GM21528 (cell line): ENCODE data around the gene STARD6.
A peak's percentile ranks its signal among the peaks of the same experiment; 100 is the strongest.
"Not testable (repeated sequence)": the region's sequence is repeated elsewhere in the genome, so short reads cannot be mapped to it uniquely, and the experiment has no call there.

Experiments
- ATAC-seq: cut with Tn5 transposase; IDR thresholded peaks from one replicate; pipeline ENCODE4 v1.9.1; 2021; ENCODE audit warnings: mild to moderate bottlenecking, moderate library complexity; ENCODE audit not compliant: unreplicated experiment, low FRiP score

STARD6 gene

GRCh38 chr18:54357660-54358494 is at the start of gene STARD6, which contains the start of gene C18orf54:
Gene STARD6, minus strand, starts transcription at chr18:54357858. Its CDS starts 3,285 bp downstream, at chr18:54354573.
Gene C18orf54, plus strand, starts transcription at chr18:54357906. Its CDS starts 2,667 bp downstream, at chr18:54360573.
- peak; percentile 94 for ATAC-seq

GRCh38 chr18:54405290-54405689 is 47.6 kb upstream of the STARD6 start:
- ATAC-seq = no peak

- ATAC-seq = no peak
These were observed 39.1 kb upstream of the STARD6 start for GRCh38 chr18:54396760-54397159.

GRCh38 chr18:54393648-54394294 is 36.1 kb upstream of the STARD6 start:
- ATAC-seq = no peak

GRCh38 chr18:54392543-54393023 is 34.9 kb upstream of the STARD6 start:
- peak; percentile 57 for ATAC-seq

- ATAC-seq = no peak
These were observed 33.2 kb upstream of the STARD6 start for GRCh38 chr18:54390838-54391237.

- ATAC-seq = peak; percentile 16
These were observed 31.5 kb upstream of the STARD6 start for GRCh38 chr18:54389143-54389505.

- ATAC-seq = peak; percentile 92
These were observed 30.8 kb upstream of the STARD6 start for GRCh38 chr18:54388203-54389142.

GRCh38 chr18:54387631-54388030 is 30.0 kb upstream of the STARD6 start:
- ATAC-seq = no peak

- not testable (repeated sequence) for ATAC-seq
These were observed 29.3 kb upstream of the STARD6 start for GRCh38 chr18:54386800-54387495.

- ATAC-seq = no peak
These were observed 28.4 kb upstream of the STARD6 start for GRCh38 chr18:54386043-54386442.

GRCh38 chr18:54382733-54383252 is 25.1 kb upstream of the STARD6 start:
- ATAC-seq = no peak

- no peak for ATAC-seq
These were observed 24.4 kb upstream of the STARD6 start for GRCh38 chr18:54382076-54382475.

GRCh38 chr18:54381640-54382039 is 24.0 kb upstream of the STARD6 start:
- no peak for ATAC-seq

- ATAC-seq = no peak
These were observed 20.4 kb upstream of the STARD6 start for GRCh38 chr18:54378057-54378456.

- no peak for ATAC-seq
These were observed 2.7 kb upstream of the STARD6 start for GRCh38 chr18:54360406-54360805.

GRCh38 chr18:54359233-54359632 is 1.6 kb upstream of the STARD6 start:
- no peak for ATAC-seq

- ATAC-seq = peak; percentile 24
These were observed 910 bp upstream of the STARD6 start for GRCh38 chr18:54358495-54359040.

GRCh38 chr18:54357082-54357659 is 487 bp downstream of the STARD6 start:
- ATAC-seq = peak; percentile 51
